Astrocyte of the cerebellum (primary cell): ENCODE measurements around the gene RPIA.
"Not testable (repeated sequence)": the region's sequence is repeated elsewhere in the genome, so short reads cannot be mapped to it uniquely, and the experiment has no call there.

Experiments used
- DNase-seq: peaks from one replicate; pipeline ENCODE4 v3.0.0-alpha.2; 2011; ENCODE audit warnings: low read depth
- H3K4me3 ChIP-seq: 2 replicates; pipeline ENCODE4 v1.5.1; 2011; ENCODE audit warnings: mild to moderate bottlenecking, low read depth, low read length, moderate library complexity
- in situ Hi-C: cut with HindIII; loops from 2 replicates; pipeline ENCODE4 v1.10.0; 2017; ENCODE audit warnings: low sequenced_read_pairs
- TF ChIP-seq, protein P1 (sequence below): IDR thresholded peaks from 2 replicates; pipeline ENCODE4 v1.5.1; 2012; ENCODE audit warnings: low read length, low read depth, moderate library complexity, mild to moderate bottlenecking; ENCODE audit errors: missing control alignments

RPIA gene

DNA sequence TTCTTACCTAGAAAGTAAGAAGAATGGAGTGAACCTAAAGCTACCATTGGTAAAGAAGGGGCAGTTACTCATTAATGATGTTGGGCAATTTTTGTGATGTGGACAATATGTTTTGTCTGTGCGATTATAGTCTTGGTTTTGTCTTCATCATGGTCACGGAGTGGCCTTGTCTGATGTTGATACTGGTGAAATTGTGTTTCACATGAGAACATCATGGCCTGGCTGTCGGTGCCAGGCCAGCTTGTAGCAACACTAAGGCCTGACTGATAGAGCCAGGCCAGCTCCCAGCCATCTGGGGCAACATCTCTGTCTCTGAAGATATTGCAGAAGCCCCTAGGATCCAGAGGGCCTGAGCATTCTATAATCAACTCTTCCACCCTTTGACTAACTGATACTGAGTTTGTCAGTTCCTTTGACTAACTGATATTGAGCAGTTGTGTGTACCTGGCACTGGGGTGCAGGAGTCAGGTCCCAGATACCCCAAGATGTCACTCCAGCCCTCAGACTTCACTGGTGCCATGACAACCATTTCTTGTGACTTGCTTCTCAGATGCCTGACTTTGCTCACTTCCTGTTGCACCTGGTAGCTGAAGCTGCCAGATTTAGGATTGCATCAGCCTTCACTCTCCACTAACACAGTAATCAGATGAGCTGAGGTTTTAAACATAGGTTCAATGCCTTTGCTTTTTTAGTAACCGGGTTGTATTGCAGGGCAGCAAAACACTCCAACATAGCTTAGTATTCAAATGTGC lies 62.5 kb downstream of the RPIA start:
- in situ Hi-C loops = no loop called here
- DNase-seq = no peak
- H3K4me3 ChIP-seq = no peak overlapping the region
- TF ChIP-seq, protein P1, sequence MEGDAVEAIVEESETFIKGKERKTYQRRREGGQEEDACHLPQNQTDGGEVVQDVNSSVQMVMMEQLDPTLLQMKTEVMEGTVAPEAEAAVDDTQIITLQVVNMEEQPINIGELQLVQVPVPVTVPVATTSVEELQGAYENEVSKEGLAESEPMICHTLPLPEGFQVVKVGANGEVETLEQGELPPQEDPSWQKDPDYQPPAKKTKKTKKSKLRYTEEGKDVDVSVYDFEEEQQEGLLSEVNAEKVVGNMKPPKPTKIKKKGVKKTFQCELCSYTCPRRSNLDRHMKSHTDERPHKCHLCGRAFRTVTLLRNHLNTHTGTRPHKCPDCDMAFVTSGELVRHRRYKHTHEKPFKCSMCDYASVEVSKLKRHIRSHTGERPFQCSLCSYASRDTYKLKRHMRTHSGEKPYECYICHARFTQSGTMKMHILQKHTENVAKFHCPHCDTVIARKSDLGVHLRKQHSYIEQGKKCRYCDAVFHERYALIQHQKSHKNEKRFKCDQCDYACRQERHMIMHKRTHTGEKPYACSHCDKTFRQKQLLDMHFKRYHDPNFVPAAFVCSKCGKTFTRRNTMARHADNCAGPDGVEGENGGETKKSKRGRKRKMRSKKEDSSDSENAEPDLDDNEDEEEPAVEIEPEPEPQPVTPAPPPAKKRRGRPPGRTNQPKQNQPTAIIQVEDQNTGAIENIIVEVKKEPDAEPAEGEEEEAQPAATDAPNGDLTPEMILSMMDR = no peak

DNA sequence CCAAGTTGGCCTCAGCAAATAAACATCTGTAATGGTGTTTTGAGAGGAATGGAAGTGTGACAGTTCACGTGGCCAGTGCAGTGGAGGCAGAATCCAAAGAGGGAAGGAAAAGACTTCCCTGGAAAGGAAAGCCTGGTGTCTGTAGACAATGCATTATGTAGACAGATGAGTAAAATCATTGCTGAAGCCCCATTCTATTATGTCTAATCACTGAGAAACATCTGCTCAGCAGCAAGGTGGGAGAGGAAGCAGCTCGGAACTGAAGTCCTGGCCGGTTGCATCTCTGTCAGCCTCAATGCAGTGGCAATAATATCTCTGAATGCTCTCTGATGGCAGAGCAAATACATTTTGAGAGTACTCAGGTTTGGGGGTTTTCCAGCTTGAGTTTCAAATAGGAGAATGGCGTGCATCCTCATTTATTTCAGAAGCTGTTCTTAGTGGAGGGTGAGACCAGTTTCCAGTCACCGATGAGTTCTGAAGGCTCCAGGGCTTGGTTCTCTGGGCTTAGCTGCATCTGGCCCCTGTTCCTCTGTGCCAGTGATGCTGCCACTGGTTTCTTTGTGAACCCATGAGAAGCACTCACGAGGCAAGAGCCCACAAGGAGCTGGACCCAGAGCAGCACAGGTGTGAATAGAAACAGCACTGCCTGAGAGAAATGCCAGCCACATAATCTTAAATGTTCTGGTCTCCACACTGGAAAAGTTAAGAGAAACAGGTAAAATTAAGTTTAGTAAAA lies 63.3 kb downstream of the RPIA start:
- in situ Hi-C loops = no loop called here

DNA sequence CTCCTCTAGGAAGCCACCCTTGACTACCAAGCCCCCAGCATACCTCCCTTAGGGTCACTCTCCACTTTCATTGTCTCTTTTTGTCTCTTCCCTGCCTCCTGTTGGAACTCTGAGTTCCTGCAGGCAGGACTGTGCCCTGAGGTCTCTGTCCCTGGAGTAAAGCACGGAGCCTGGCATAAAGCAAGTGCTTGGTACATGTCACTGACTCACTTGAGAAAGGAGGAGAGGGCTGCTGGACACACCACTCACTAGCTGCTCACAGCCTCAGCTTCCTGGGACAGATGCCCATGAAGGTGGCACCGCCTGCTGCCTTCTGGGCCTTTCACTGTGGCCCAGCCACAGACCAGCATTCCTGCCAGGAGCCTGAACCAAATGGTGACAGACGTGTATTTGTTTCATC lies 64.4 kb downstream of the RPIA start:
- DNase-seq = no peak
- in situ Hi-C loops = no loop called here
- H3K4me3 ChIP-seq = no peak overlapping the region
- TF ChIP-seq, protein P1 = no peak

More for the DNA sequence above, 63.3 kb downstream of the RPIA start:
- DNase-seq = no peak
- H3K4me3 ChIP-seq = no peak overlapping the region
- TF ChIP-seq, protein P1 = no peak

DNA sequence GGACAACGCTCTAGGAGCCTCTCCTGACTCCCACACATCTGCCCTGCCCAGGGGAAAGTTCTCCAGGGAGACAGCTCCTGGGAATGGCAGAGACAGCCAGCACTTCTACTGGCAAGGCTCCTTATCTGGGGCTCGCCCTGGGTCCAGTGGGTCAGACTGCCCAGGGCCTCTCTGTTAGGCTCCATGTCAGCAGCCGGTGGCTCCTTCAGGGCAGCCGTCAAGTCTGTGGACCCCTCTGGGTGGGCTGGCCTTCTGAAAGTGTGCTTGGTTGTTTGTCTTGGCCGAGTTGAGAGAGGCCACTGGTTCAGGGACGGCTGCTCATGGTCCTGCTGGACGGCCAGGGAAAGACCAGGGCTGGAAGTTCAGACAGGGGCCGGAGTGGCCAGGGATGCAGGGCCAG lies 65.6 kb downstream of the RPIA start:
- in situ Hi-C loops = no loop called here

DNA sequence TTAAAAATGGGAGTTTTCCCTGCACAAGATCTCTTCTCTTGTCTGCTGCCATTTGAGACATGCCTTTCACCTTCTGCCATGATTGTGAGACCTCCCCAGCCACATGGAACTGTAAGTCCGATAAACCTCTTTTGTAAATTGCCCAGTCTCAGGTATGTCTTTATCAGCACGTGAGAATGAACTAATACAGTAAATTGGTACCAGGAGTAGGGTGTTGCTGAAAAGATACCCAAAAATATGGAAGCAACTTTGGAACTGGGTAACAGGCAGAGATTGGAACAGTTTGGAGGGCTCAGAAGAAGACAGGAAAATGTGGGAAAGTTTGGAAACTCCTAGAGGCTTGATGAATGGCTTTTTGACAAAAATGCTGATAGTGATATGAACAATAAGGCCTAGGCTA lies 67.2 kb downstream of the RPIA start:
- DNase-seq, H3K4me3 ChIP-seq, in situ Hi-C loops: not testable (repeated sequence)

More for the DNA sequence above, 65.6 kb downstream of the RPIA start:
- H3K4me3 ChIP-seq = no peak overlapping the region
- DNase-seq = no peak
- TF ChIP-seq, protein P1 = no peak

DNA sequence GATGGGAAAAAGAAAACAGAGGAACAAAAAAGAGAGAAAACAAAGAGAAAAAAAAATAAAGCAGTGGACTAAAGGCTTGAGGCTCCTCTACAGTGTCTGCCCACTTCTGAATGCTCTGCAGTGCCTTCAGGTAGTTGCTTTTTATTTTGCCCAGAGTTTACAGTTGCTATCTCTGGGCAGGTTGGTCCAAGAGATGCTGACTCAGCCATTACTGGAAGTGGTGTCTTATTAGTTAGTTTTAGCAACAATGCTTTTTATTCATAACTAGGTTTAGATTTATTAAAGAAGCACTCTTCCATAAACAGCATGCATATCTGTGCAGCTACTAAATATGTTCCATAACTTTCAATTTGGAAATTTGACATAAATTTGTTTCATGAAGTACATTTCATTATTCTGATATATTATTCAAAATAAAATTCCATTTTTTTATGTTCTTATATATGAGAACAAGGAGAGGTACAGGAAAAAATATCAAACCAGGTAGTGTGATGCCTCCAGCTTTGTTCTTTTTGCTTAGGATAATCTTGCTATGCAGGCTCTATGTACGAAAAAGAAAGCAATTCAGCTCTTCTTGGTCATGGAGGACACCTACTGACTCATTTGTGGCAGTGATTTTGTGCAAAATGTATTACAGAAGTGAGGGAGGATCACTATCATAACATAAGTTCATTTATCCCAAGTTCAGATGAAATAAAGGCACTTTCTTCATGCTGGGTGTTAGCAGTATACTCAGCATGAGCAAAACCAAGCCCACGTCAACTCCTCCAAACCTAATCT lies 69.5 kb downstream of the RPIA start:
- in situ Hi-C loops = no loop called here
- TF ChIP-seq, protein P1 = no peak
- no peak overlapping the region for H3K4me3 ChIP-seq
- DNase-seq = no peak
